ENCODE data around the gene REV3L.

REV3L gene

DNA sequence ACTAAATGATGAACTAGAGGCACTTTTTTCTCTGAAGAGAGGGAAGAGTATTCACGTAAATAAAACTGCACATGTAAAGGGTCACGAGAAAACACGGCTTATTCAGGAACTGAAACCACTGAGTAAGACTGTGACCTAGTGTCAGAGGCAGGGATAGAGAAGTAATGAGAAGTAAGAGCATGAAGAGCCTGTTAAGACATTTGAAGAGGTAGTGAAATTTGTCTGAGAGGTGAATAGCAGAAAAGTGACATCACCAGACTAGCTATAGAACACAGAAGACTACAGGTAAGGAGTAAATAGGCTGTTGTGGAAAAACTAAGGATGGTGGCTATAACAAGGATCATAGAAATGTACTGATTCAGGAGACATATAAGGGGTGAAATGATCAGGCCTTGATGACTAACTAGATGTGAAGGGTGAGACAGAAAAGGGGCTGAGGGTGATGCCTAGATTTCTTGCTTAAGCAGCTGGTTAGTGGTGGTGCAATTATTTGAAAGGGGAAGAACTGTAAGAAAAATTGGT, 76.8 kb downstream of the REV3L start:
- no peak overlapping the region for H3K4me3 Mint-ChIP-seq
- peaks cover 6% of the 10 kb centered on the region for H3K4me1 Mint-ChIP-seq
- peak overlapping the region; percentile 33 for H3K27ac Mint-ChIP-seq
- no peaks in the 10 kb centered on the region for H3K27me3 Mint-ChIP-seq
- no peaks in the 10 kb centered on the region for H3K9me3 Mint-ChIP-seq
- H3K36me3 Mint-ChIP-seq: peaks cover 29% of the 10 kb centered on the region

DNA sequence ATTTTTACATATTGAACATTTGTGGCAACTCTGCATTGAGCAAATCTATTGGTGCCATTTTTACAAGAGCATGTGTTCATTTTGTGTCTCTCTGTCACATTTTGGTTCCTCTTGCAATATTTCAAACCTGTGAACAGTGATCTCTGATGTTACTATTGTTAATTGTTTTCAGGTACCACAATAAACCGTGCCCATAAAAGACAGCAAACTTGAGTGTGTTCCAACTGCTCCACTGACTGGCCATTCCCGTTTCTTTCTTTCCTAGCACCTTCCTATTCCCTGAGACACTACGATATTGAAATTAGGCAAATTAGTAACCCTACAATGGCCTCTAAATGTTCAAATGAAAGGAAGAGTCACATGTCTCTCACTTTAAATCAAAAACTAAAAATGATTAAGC, 79.6 kb downstream of the REV3L start:
- Mint-ChIP-seq H3K27me3 (no peaks in the 10 kb centered on the region), H3K4me1 (peaks cover 6% of the 10 kb centered on the region), H3K9me3 (no peaks in the 10 kb centered on the region), H3K27ac (no peak overlapping the region), H3K4me3 (no peak overlapping the region), H3K36me3 (peaks cover 28% of the 10 kb centered on the region)

DNA sequence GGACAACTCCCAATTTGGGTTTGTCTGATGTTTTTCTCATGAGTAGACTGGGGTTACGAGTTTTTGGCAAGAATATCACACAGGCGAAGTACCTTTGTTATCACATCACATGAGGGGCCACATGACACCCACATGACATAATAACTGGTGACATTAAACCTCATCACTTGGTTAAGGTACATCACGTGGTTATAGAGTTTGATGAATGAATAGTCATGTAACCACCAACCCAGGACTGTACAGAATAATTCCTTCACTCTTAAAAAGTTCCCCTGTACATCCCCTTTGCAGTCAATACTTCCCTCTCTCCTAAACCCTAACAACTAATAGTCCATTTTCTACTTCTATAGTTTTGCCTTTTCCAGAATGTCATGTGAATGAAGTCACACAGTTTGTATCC, 83.4 kb downstream of the REV3L start:
- peaks cover 27% of the 10 kb centered on the region for H3K36me3 Mint-ChIP-seq
- H3K9me3 Mint-ChIP-seq: no peaks in the 10 kb centered on the region
- H3K4me1 Mint-ChIP-seq: no peaks in the 10 kb centered on the region
- no peak overlapping the region for H3K27ac Mint-ChIP-seq
- H3K27me3 Mint-ChIP-seq: no peaks in the 10 kb centered on the region
- no peak overlapping the region for H3K4me3 Mint-ChIP-seq

DNA sequence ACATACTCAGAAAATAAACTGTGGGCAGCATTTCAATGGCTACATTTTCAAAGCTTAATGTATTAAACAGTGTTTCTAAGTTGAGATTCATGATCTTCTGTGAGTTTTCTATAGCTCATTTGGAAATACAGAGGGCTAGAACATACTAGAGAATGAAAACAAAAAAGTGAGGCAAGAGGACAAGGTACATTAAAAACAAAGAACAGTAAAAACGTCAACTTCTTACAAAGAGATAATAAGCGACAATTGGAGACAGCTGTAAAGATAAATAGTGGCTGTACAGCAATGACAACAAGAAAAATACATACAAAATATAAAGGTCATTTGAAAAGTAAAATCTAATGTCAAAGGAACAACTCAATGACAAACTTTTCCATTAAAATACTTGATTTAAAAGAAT, 94.3 kb downstream of the REV3L start:
- peaks cover 29% of the 10 kb centered on the region for H3K36me3 Mint-ChIP-seq
- H3K27ac Mint-ChIP-seq: no peak overlapping the region
- H3K27me3 Mint-ChIP-seq: no peaks in the 10 kb centered on the region
- peaks cover 3% of the 10 kb centered on the region for H3K4me1 Mint-ChIP-seq
- H3K4me3 Mint-ChIP-seq: no peak overlapping the region
- no peaks in the 10 kb centered on the region for H3K9me3 Mint-ChIP-seq

DNA sequence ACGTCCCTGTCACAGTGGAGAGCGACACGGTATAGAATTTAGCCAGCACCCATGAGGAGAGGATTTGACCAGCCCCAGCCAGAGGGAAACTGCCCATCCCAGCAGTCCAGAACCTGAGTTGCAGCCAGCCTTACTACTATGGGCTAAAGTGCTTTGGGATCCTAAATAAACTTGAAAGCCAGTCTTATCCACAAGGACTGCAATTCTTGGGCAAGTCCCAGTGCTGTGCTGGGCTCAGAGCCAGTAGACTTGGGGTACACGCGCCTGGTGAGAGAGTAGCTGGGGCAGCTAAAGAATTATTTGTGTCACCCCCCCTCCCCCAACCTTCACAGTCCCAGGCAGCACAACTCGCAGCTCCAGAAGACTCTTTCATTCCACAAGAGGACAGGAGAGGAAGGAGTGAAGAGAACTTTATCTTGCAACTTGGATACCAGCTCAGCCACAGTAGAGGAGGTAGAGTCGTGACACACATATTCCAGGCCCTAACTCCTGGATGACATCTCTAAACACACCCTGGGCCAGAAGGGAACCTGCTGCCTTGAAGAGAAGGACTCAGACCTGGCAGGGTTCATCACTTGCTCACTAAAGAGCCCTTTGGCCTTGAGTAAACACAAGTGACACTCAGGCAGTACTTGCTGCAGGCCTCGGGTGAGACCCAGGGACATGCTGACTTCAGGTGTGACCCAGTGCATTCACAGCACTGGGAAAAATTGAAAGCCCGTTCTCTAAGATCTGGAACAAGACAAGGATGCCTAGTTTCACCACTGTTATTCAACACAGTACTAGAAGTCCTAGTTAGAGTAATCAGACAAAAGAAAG, 100.3 kb downstream of the REV3L start:
- Mint-ChIP-seq H3K27me3 (no peaks in the 10 kb centered on the region), H3K4me3 (no peak overlapping the region), H3K4me1 (no peaks in the 10 kb centered on the region), H3K9me3 (no peaks in the 10 kb centered on the region), H3K36me3 (peaks cover 34% of the 10 kb centered on the region), H3K27ac (no peak overlapping the region)

DNA sequence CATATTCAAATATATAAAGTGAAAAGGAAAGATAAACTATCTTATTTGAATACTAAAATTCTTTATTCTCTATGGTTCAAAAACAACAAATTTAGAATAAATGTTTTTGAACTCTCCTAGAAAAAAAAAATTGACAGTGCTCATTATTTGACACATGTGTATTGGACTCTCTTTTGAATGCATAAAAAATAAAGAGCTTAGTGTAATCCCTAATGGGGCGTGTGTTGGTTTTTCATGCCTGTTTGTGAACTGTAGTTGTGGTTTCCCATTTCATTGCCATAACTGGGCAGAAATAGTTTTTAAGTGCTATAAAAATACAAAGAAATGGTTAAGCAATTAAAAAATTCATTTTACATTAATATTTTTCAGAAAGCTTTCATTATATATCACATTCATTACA, 101.3 kb downstream of the REV3L start:
- Mint-ChIP-seq H3K4me1 (no peaks in the 10 kb centered on the region), H3K36me3 (peaks cover 34% of the 10 kb centered on the region), H3K27ac (no peak overlapping the region), H3K9me3 (no peaks in the 10 kb centered on the region), H3K27me3 (no peaks in the 10 kb centered on the region), H3K4me3 (no peak overlapping the region)

DNA sequence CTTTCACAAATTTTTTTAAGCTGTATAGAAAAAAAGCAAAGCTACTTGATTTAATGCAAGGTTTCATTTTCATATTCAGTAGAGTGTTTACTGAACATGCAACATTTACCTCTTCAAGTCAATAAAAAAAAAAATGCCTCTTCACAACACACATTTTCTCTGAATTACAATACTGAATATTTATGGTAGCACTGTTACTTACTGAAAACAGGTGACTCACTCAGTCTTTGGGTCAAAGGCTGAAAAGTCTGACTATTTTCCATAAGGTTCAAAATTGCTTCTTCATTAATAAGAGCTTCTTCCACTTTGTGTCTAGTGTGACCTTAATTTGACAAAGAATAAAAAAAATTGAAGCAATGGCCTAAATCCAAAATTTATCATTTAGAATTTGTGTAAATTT, 101.9 kb downstream of the REV3L start:
- no peaks in the 10 kb centered on the region for H3K4me1 Mint-ChIP-seq
- H3K27me3 Mint-ChIP-seq: no peaks in the 10 kb centered on the region
- H3K9me3 Mint-ChIP-seq: no peaks in the 10 kb centered on the region
- no peak overlapping the region for H3K4me3 Mint-ChIP-seq
- no peak overlapping the region for H3K27ac Mint-ChIP-seq
- peaks cover 37% of the 10 kb centered on the region for H3K36me3 Mint-ChIP-seq

DNA sequence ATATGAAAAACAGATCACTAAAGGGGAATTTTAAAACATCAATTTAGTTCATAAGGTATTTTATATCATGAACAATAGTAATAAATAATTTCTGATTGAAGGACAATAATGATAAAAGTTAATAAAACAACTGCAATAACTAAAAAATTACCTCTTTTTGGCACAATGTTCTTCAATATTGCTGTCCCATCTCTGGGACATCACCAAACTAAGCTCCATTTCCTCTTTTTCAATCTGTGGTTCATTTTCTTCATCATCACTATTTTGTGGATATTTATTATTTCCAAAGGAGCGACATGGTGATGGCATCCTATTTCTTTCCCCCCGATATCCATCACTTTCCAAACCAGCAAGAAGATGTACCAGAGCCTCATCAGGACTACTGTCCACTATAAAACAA, 103.2 kb downstream of the REV3L start:
- H3K27me3 Mint-ChIP-seq: no peaks in the 10 kb centered on the region
- no peak overlapping the region for H3K27ac Mint-ChIP-seq
- H3K4me1 Mint-ChIP-seq: no peaks in the 10 kb centered on the region
- peaks cover 34% of the 10 kb centered on the region for H3K36me3 Mint-ChIP-seq
- H3K9me3 Mint-ChIP-seq: no peaks in the 10 kb centered on the region
- no peak overlapping the region for H3K4me3 Mint-ChIP-seq

DNA sequence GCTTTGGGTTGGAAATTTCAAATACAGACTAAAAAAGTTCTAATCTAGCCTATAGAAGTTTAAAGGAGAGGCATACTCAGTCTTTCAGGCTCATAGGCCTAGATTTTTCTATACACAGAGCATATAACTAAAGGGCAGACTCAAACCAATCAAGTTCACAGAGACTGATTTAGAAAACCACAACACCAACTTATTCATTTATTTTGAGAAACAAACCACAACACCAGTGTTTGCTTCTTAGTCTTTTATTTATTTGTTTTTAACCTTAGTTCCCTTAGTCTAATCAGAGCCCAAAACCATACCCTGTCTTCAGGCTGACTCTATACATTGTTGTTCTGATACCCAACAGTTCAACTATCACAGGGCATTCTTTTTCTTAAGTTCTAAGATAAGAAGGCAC, 103.7 kb downstream of the REV3L start:
- Mint-ChIP-seq H3K4me3 (no peak overlapping the region), H3K9me3 (no peaks in the 10 kb centered on the region), H3K4me1 (no peaks in the 10 kb centered on the region), H3K27me3 (no peaks in the 10 kb centered on the region), H3K27ac (no peak overlapping the region), H3K36me3 (peaks cover 32% of the 10 kb centered on the region)

DNA sequence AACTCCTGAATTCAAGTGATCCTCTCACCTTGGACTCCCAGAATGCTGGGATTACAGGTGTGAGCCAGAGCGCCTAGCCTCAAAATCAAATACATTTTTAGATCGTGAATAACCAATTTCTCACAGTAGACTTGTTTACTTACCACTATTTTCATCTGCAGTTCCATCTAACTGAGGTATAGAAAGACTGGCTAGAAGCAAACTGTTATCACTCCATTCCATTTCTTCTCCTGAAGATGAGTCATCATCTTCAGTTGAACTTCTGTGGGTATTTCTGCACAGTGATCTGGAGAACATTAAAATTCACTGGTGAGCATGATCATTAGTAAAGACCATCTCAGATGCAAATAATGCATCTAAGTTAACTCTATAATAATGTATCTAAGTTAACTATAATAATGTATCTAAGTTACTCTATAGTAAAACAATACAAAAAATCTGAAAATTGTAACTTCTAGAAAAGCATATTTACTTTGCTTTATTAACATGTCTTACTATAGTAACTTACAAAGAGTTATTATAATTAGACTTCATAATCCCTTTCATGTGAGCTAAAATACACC, 105.4 kb downstream of the REV3L start:
- Mint-ChIP-seq H3K9me3 (no peaks in the 10 kb centered on the region), H3K27me3 (no peaks in the 10 kb centered on the region), H3K27ac (no peak overlapping the region), H3K4me1 (no peaks in the 10 kb centered on the region), H3K4me3 (no peak overlapping the region), H3K36me3 (peaks cover 29% of the 10 kb centered on the region)

DNA sequence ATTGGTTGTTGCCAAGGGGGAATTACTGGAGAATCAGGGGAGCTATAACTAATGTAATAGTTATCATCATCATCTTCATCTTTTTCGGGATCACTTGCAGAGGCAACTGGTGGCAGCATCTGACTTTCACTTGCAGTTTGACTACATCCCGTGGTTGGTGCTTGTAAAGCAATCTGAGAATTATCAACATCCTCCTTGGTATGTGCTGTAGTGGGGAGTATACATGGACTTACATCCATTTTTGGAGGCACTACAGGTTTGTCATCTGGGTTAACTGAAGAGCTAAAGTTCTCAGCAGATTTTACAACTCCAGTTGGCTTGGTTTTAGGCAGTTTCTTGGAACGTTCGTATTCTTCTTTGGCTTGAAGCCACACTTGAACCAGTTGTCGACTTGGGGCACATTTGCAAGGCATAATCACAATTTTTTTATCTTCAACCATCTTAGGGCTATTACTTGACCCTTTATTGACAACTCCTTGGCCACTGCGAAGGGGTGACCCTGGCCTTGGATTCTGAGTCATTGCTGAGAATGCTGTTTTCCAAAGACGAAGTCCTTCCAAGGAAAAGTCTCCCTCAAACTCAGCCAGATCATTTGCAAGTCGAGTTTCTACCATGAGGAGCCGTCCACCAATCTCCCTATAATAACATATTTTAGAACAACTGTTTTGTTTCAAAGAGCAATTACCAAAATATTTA, 115.5 kb downstream of the REV3L start:
- no peak overlapping the region for H3K27ac Mint-ChIP-seq
- no peak overlapping the region for H3K4me3 Mint-ChIP-seq
- H3K27me3 Mint-ChIP-seq: no peaks in the 10 kb centered on the region
- H3K4me1 Mint-ChIP-seq: peaks cover 6% of the 10 kb centered on the region
- no peaks in the 10 kb centered on the region for H3K9me3 Mint-ChIP-seq
- peaks cover 11% of the 10 kb centered on the region for H3K36me3 Mint-ChIP-seq

DNA sequence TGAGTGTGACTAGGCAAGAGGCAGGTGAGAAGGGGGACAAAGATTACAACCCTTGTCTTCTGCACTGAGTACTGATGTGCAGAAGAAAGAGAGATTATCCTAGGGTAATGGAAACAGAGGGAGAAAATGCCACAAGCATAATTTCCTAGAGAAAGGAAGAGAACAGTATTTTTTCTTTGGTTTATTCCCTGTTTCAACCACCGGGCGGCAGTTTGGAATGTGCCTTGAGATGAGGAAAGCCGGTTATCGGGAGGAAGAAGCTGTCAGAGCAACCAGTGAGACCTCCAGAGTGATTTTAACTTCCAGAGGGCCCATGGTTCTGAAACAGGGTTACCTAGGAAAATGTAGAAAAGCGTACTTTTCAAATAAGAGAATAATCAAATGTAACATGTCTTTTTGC, 121.4 kb downstream of the REV3L start:
- Mint-ChIP-seq H3K9me3 (no peaks in the 10 kb centered on the region), H3K4me1 (no peaks in the 10 kb centered on the region), H3K36me3 (peaks cover 7% of the 10 kb centered on the region), H3K27ac (no peak overlapping the region), H3K4me3 (no peak overlapping the region), H3K27me3 (no peaks in the 10 kb centered on the region)

DNA sequence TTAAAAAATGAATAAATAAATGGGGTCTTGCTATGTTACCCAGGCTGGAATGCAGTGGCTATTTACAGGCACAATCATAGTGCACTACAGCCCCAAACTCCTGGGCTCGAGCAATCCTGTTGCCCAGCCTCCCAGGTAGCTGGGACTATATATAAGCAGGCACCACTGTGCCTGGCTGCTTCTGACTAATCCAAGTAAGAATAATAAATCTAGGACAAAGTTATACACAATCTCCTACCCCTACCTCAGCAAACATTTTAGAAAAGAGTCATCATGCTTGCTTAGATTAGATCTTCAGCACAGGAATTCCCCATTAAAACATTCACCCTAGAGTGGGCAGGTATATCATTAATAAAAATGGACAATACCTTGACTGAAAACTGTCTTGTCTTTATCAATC, 124.6 kb downstream of the REV3L start:
- H3K27me3 Mint-ChIP-seq: no peaks in the 10 kb centered on the region
- H3K4me3 Mint-ChIP-seq: no peak overlapping the region
- no peak overlapping the region for H3K27ac Mint-ChIP-seq
- H3K9me3 Mint-ChIP-seq: no peaks in the 10 kb centered on the region
- H3K36me3 Mint-ChIP-seq: peaks cover 10% of the 10 kb centered on the region
- no peaks in the 10 kb centered on the region for H3K4me1 Mint-ChIP-seq

DNA sequence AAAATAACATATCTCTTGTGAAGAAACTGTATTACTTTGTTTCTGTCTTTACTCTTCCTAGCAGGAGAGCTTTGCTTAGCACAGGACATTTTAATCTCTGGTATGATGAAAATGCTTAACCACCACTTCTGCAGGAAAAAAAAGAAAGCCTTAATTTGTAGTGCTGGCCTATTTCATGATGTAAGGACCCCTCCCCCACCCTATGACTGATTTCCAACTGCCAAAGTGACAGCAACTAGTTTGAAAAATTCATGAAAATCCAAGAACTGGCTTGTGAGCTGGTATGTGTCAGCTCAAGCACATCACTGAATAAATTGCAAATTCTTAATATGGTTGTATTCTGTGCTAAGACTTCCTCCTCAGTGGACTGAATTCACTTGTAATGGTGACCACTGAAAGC, 125.3 kb downstream of the REV3L start:
- peaks cover 10% of the 10 kb centered on the region for H3K36me3 Mint-ChIP-seq
- H3K27me3 Mint-ChIP-seq: no peaks in the 10 kb centered on the region
- H3K4me3 Mint-ChIP-seq: no peak overlapping the region
- H3K4me1 Mint-ChIP-seq: no peaks in the 10 kb centered on the region
- H3K27ac Mint-ChIP-seq: no peak overlapping the region
- H3K9me3 Mint-ChIP-seq: no peaks in the 10 kb centered on the region

DNA sequence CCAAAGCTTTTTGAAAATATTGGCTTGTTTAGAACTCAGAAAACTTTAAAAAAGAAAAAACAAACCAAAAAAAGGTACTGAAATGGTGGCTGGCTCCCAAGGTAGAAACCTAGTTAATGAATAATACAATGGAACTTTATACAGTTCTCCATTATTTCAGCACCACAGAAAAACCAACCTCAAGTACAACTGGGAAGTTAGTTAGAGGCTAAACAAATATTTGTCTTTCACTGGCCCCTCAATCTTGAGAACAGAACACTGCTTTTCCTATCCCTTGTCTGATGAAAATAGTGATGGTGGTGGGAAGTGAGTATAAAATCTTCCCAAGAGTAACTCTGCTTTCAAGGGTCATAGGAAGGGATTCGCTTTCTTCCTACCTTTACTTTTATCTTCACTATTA, 126.5 kb downstream of the REV3L start:
- Mint-ChIP-seq H3K36me3 (peaks cover 12% of the 10 kb centered on the region), H3K4me3 (no peak overlapping the region), H3K9me3 (no peaks in the 10 kb centered on the region), H3K4me1 (no peaks in the 10 kb centered on the region), H3K27me3 (no peaks in the 10 kb centered on the region), H3K27ac (no peak overlapping the region)

Measured in activated naive CD4-positive, alpha-beta T cell treated with anti-CD3 and anti-CD28 coated beads, Interleukin-2, amount 50 U/mL, for 24 hours (primary cell).